Endothelial cell of umbilical vein (primary cell): ENCODE data around the gene CHCHD10.

ENCODE experiments used
- CTCF ChIP-seq, 2 donors: IDR thresholded peaks; 1 replicate in 1 of 2; 2 replicates in 1 of 2; pipeline ENCODE4 v1.5.1; 2011; ENCODE audit warnings: low read length in 2 of 2, mild to moderate bottlenecking in 2 of 2, moderate library complexity in 2 of 2, control low read depth in 1 of 2, inconsistent platforms in 1 of 2, low read depth in 1 of 2; ENCODE audit not compliant: insufficient read depth in 1 of 2; ENCODE audit errors: extremely low read depth in 1 of 2
- EZH2 ChIP-seq: IDR thresholded peaks from 2 replicates; pipeline ENCODE4 v1.6.1; 2012; ENCODE audit warnings: borderline replicate concordance, low read depth, mild to moderate bottlenecking, moderate library complexity, low read length, inconsistent platforms; ENCODE audit not compliant: severe bottlenecking
- MAX ChIP-seq: IDR thresholded peaks from 2 replicates; pipeline ENCODE4 v1.6.1; 2011; ENCODE audit not compliant: insufficient read depth, insufficient read length
- MYC ChIP-seq: IDR thresholded peaks from one replicate; pipeline ENCODE4 v1.6.1; 2011; ENCODE audit warnings: mild to moderate bottlenecking, low read depth, low read length
- POLR2AphosphoS5 ChIP-seq: IDR thresholded peaks from 2 replicates; pipeline ENCODE4 v1.6.1; 2012; ENCODE audit warnings: low read depth, mild to moderate bottlenecking, control low read depth, low read length, moderate library complexity; ENCODE audit not compliant: insufficient read depth

GRCh38 chr22:23801238-23801821, 33.6 kb upstream of the CHCHD10 start:
- TF ChIP-seq EZH2 (no peak), MAX (no peak), CTCF (IDR thresholded peaks at IDR 0.05; ENCODE audit: extremely low read depth in 1 of 2, insufficient read depth in 1 of 2, low read depth in 1 of 2, low read length in 2 of 2) (no peak), MYC (no peak), POLR2AphosphoS5 (no peak)
